GM18519 (cell line): ENCODE results near the gene PREX1.
"Not testable (repeated sequence)": the region's sequence is repeated elsewhere in the genome, so short reads cannot be mapped to it uniquely, and the experiment has no call there.

Source experiments
- ATAC-seq: cut with Tn5 transposase; IDR thresholded peaks from one replicate; pipeline ENCODE4 v1.9.1; 2021; ENCODE audit warnings: mild to moderate bottlenecking, moderate library complexity; ENCODE audit not compliant: unreplicated experiment, low FRiP score

PREX1 gene

DNA sequence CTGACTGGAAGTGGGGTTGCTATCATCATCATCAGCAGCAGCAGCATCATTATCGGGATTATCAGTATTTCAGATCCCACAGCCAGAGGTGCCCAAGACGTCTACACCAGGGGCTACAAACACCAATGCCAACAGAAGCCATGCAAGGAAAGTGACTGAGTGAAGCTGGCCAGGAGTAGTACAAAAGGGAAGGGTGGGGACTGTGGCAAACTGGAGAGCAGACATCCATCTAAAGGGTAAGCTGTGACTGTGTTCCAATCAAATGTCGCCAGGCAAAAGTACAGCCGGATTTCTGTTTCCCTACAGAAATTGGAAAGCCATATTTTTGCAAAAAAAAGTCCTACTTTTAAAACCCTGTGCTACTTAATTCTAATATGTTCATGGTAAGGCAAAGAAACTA is 50.0 kb downstream of the PREX1 start:
- no peak for ATAC-seq

GRCh38 chr20:48777005-48777404 is 50.8 kb downstream of the PREX1 start:
- no peak for ATAC-seq

DNA sequence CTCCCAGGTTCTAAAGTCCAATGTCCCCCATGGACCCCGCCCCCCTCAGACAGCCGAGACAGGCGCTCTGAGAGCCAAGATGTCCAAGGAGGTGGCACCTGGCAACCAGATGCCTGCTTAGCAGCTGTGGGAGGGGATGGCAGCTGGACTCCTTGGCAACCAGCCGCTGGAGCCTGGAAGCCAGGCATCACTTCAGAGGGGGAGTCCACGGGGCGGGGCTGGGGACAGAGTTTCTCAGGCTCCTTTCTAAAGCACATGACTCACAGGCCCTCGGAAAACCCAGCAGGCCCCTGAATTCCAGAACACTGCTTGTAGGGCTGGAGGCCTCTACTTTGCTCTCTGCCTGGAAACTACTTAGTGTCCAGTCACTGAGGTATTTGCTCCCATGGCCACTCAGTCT is 51.5 kb downstream of the PREX1 start:
- ATAC-seq = no peak

GRCh38 chr20:48775545-48775944 is 52.3 kb downstream of the PREX1 start:
- not testable (repeated sequence) for ATAC-seq

DNA sequence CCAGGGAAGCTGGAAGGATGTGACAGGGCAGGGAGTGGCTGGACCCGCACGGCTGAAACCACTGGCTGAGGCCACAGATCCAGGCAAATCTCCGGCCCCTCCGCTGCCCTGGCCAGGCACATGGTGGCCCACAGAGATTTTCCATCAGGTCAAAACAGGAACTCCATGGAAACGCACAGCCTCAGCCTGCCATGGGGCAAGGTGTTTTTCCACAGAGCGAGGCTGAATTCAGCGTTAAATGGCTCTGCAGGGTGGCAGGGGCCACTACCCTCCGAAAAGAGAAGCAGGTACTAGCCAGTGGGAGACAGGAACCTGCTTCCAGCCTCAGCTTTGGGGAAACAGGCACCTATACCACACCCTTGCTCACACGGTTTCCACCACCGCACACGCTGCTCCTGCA is 53.1 kb downstream of the PREX1 start:
- no peak for ATAC-seq

DNA sequence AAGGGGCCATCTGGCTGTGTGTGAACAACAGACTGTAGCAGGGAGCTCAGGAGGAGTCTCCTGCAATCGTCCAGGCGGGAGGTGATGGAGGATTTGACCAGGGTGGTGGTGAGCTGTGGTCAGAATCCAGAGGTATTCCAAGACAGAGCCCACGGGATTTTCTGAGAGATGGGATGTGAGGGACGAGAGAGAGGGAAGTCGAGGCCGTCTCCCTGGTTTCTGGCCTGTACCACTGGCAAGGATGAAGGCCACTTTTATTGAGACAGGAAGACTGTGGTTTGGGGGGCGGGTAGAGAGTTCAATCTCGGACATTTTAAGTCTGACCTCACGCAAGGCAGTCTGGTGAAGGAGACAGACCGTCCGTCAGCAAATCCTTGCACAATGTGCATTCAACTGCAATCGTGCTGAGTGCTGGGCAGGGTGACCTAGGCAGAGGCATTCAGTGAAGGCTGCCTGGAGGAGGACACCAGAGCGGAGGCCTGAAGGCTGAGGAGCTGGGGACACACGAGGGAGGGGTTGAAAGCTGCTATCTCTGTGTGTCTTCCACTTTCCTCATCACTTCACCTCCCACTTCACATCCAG is 53.9 kb downstream of the PREX1 start:
- no peak for ATAC-seq

- no peak for ATAC-seq
These were observed 55.4 kb downstream of the PREX1 start for GRCh38 chr20:48772183-48772976.

DNA sequence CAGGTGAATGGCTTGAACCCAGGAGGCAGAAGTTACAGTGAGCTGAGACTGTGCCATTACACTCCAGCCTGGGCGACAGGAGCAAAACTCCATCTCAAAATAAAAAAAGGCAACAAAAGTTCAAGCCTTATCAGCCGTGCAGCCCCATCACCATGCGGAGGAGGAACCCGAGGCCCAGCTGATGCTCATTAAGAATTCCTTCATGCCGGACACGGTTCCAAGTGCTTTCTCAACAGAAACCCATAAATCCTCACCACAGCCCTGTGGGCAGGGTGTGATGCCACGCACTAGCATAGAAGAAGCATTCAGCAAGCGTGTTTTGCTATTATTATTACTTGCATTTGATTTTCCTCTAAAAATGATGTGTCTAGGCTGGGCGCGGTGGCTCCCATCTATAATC is 56.3 kb downstream of the PREX1 start:
- ATAC-seq = no peak

GRCh38 chr20:48770700-48771442 is 56.9 kb downstream of the PREX1 start:
- ATAC-seq = no peak

- no peak for ATAC-seq
These were observed 58.5 kb downstream of the PREX1 start for GRCh38 chr20:48769069-48769983.

GRCh38 chr20:48766961-48767960 is 60.5 kb downstream of the PREX1 start:
- no peak for ATAC-seq

GRCh38 chr20:48766205-48766604 is 61.6 kb downstream of the PREX1 start:
- no peak for ATAC-seq

GRCh38 chr20:48765359-48765758 is 62.4 kb downstream of the PREX1 start:
- ATAC-seq = no peak

DNA sequence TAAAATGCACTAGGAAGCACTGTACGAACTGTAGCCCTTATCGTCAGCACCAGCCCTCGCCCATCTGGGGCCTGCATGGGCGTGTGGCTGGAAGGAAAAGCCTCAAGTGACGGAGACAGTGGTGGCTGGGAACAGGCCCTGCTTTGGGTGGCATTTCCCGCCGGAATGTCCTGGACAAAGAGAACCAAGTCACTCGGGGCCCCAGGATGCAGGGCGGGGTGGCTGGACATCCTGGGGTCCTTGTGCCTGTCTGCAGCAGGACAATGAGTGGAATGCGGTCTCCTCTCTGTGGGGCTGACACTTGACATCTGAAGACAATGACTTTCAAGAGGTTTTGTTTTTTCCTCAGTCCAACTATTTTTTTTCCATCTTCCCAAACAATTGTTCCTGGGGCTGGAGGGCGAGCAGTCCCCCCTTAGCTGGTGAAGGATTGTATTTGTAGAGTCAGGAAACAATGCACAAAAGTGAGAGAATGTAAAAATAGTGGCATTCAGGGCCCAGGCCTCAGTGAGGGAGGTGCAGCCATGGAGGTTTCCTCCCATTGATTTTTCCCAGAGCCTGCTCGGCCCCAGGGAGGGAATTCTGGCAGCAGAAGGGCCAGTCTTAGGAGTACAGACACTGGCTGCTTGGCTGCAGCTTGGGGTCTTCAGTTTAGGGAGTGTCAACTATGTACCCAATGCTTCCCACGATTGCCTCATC is 64.4 kb downstream of the PREX1 start:
- no peak for ATAC-seq

GRCh38 chr20:48761874-48762273 is 65.9 kb downstream of the PREX1 start:
- no peak for ATAC-seq

GRCh38 chr20:48761023-48761785 is 66.6 kb downstream of the PREX1 start:
- no peak for ATAC-seq

GRCh38 chr20:48760403-48760983 is 67.3 kb downstream of the PREX1 start:
- no peak for ATAC-seq
